Ascending aorta (tissue), 2 donors: Measurements from ENCODE around the gene RNF121. TPM values are rescaled to one million over a fixed set of nuclear protein-coding genes. Genes with fewer than 3 reads are reported as not detected.

Experiments used
- DNase-seq, 2 donors: peaks; one replicate each; pipeline ENCODE4 v3.0.0-alpha.2; 2019; ENCODE audit warnings: low spot score in 2 of 2
- H3K27ac ChIP-seq, 2 donors: fragments of 200-600 bp; sonication (generic); one replicate each; pipeline ENCODE4 v1.5.1; 2016 to 2017; ENCODE audit warnings: mild to moderate bottlenecking in 1 of 2
- H3K27me3 ChIP-seq: fragments of 200-600 bp; sonication (generic); one replicate; pipeline ENCODE4 v1.5.1; 2017
- H3K36me3 ChIP-seq, 2 donors: fragments of 200-600 bp; sonication (generic); one replicate each; pipeline ENCODE4 v1.5.1; 2016
- H3K4me1 ChIP-seq, 2 donors: fragments of 200-600 bp; sonication (generic); one replicate each; pipeline ENCODE4 v1.5.1; 2016 to 2017; ENCODE audit warnings: mild to moderate bottlenecking in 1 of 2
- H3K4me3 ChIP-seq, 2 donors: fragments of 200-600 bp; sonication (generic); one replicate each; pipeline ENCODE4 v1.5.1; 2016 to 2017; ENCODE audit warnings: mild to moderate bottlenecking in 1 of 2
- H3K9me3 ChIP-seq, 2 donors: fragments of 200-600 bp; sonication (generic); one replicate each; pipeline ENCODE4 v1.5.1; 2016
- CTCF ChIP-seq, 3 experiments: fragments of 200-600 bp in 2 of 3; fragments of 450-650 bp in 1 of 3; sonication (generic) in 2 of 3; IDR thresholded peaks; one replicate each; pipeline ENCODE4 v1.5.1; 2016 to 2019; ENCODE audit warnings: antibody characterized with exemption in 3 of 3, mild to moderate bottlenecking in 1 of 3, moderate library complexity in 1 of 3
- intact Hi-C: fragments of 100-400 bp; cut with DNase I; formaldehyde crosslinking; loops from one replicate; pipeline ENCODE4 v1.15.1; 2023
- total RNA-seq: library from RNA; depleted of rRNA; stranded (reverse); fragments of >200 nt; gene quantifications from one replicate; pipeline ENCODE4 v1.1.0, GENCODE V29; 2016

Gene RNF121
- total RNA-seq, 1 donor from 2014 or later, result 5.0 TPM

GRCh38 chr11:71988050-71988449 lies 59.2 kb downstream of the RNF121 start:
- Histone ChIP-seq H3K9me3 (no peaks in the 10 kb centered on the region), H3K36me3 (peaks cover 12 to 26% of the 10 kb centered on the region in 2 donors), H3K27ac (peak overlapping the region; percentile 49 to 57), H3K4me1 (peaks cover 4 to 19% of the 10 kb centered on the region in 2 donors), H3K27me3 (no peaks in the 10 kb centered on the region), H3K4me3 (no peak overlapping the region)
- no peak for TF ChIP-seq CTCF (IDR thresholded peaks at IDR 0.05)
- peak in 1 of 2 donors; percentile 62 for DNase-seq
- intact Hi-C loops, result no loop called here

GRCh38 chr11:71990701-71991100 lies 61.9 kb downstream of the RNF121 start:
- no peaks in the 10 kb centered on the region for H3K9me3 ChIP-seq
- intact Hi-C loops, result no loop called here
- no peaks in the 10 kb centered on the region for H3K27me3 ChIP-seq
- no peak overlapping the region for H3K27ac ChIP-seq
- H3K4me3 ChIP-seq, result no peak overlapping the region
- no peak for DNase-seq
- peaks cover 11 to 26% of the 10 kb centered on the region in 2 donors for H3K36me3 ChIP-seq
- H3K4me1 ChIP-seq, result peaks cover 4 to 19% of the 10 kb centered on the region in 2 donors
- TF ChIP-seq CTCF (IDR thresholded peaks at IDR 0.05), result no peak

GRCh38 chr11:71991494-71991893 lies 62.6 kb downstream of the RNF121 start:
- TF ChIP-seq CTCF (IDR thresholded peaks at IDR 0.05), result no peak
- H3K4me1 ChIP-seq, result peaks cover 4 to 19% of the 10 kb centered on the region in 2 donors
- H3K36me3 ChIP-seq, result peaks cover 14 to 34% of the 10 kb centered on the region in 2 donors
- no peak overlapping the region for H3K27ac ChIP-seq
- intact Hi-C loops, result no loop called here
- no peak for DNase-seq
- H3K4me3 ChIP-seq, result no peak overlapping the region
- H3K27me3 ChIP-seq, result no peaks in the 10 kb centered on the region
- no peaks in the 10 kb centered on the region for H3K9me3 ChIP-seq

- Histone ChIP-seq H3K27me3 (no peaks in the 10 kb centered on the region), H3K27ac (no peak overlapping the region), H3K36me3 (peaks cover 14 to 39% of the 10 kb centered on the region in 2 donors), H3K9me3 (no peaks in the 10 kb centered on the region), H3K4me1 (peaks cover 4 to 14% of the 10 kb centered on the region in 2 donors), H3K4me3 (no peak overlapping the region)
- no peak for DNase-seq
- intact Hi-C loops, result no loop called here
- no peak for TF ChIP-seq CTCF (IDR thresholded peaks at IDR 0.05)
These were observed 63.4 kb downstream of the RNF121 start for GRCh38 chr11:71992136-71992730.

- no peaks in the 10 kb centered on the region for H3K27me3 ChIP-seq
- no peak overlapping the region for H3K27ac ChIP-seq
- intact Hi-C loops, result no loop called here
- H3K4me1 ChIP-seq, result peaks cover 1 to 7% of the 10 kb centered on the region in 2 donors
- TF ChIP-seq CTCF (IDR thresholded peaks at IDR 0.05), result no peak
- H3K9me3 ChIP-seq, result no peaks in the 10 kb centered on the region
- peaks cover 14 to 39% of the 10 kb centered on the region in 2 donors for H3K36me3 ChIP-seq
- no peak for DNase-seq
- no peak overlapping the region for H3K4me3 ChIP-seq
These were observed 65.9 kb downstream of the RNF121 start for GRCh38 chr11:71994786-71995185.
